Measurements from ENCODE around the gene P2RX7.
"Not testable (repeated sequence)": the region's sequence is repeated elsewhere in the genome, so short reads cannot be mapped to it uniquely, and the experiment has no call there.

The P2RX7 gene

DNA sequence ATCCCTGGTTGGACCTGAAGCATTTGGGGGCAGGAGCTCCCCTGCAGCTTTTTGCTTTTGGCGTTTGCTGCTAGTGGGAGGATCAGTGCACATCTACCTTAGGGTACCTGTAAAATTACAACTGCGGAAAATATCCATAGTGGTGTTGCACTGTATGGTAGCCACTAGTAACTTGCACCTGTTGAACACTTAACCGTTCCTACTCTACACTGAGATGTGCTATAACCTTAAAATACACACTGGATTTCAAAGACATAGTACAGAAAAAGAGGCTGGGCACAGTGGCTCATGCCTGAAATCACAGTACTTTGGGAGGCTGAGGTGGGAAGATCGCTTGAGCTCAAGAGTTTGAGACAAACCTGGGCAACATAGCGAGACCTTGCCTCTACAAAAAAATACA is 80.2 kb downstream of the P2RX7 start:
- DNase-seq = no peak

GRCh38 chr12:121214166-121214777 is 81.6 kb downstream of the P2RX7 start:
- peak; percentile 40 for DNase-seq

- peak; percentile 84 for DNase-seq
Observed at GRCh38 chr12:121214855-121215745, 82.4 kb downstream of the P2RX7 start.

GRCh38 chr12:121216102-121216501 is 83.4 kb downstream of the P2RX7 start:
- DNase-seq = no peak

DNA sequence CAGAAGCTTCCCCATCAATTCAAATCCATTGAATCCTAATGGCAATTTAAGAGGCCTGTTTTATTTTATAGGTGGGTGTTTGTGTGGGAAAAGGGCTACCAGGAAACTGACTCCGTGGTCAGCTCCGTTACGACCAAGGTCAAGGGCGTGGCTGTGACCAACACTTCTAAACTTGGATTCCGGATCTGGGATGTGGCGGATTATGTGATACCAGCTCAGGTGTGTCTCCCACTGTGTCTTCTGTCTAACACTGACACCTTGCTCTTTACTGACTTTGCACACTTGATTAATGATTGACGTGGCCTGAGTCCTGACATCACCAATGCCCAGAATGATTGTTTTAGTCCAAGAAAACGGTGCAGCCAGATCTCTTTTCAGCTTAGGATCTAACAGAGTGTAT is 84.4 kb downstream of the P2RX7 start:
- DNase-seq = no peak

GRCh38 chr12:121217761-121218160 is 85.1 kb downstream of the P2RX7 start:
- no peak for DNase-seq

DNA sequence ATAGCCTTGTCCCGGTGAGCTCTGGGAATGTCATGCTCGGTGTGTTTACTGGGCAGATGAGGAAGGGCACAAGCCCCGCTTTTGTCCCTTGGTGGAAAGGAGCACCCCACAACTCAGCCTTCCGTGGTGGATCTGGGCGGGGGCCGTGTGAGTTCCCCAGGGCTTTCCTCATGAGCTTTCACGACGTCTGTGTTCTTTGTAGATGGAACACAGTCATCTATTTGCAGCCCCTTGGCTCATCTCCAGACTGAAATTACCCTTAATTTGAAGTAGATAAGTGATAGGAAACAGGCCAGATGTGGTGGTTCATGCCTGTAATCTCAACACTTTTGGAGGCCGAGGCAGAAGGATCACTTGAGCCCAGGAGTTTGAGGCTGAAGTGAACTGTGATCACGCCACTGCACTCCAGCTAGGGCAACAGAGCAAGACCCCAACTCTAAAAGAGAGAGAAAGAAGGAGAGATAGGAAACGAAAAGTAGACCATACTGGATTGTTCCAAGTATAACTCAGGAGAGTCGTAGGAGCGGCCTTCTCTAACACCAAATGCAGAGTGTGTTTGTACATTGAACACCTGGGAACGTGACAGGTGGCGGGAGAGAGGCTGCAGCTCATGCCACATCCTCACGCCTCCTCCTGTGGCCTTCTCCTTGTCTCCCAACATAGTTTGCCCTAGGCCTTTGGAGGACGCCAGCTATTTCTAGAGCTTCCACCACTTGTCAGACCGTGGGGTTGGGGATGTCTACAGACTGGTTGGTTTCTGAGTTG is 86.1 kb downstream of the P2RX7 start:
- no peak for DNase-seq

- no peak for DNase-seq
Observed at GRCh38 chr12:121219353-121219986, 86.8 kb downstream of the P2RX7 start.

DNA sequence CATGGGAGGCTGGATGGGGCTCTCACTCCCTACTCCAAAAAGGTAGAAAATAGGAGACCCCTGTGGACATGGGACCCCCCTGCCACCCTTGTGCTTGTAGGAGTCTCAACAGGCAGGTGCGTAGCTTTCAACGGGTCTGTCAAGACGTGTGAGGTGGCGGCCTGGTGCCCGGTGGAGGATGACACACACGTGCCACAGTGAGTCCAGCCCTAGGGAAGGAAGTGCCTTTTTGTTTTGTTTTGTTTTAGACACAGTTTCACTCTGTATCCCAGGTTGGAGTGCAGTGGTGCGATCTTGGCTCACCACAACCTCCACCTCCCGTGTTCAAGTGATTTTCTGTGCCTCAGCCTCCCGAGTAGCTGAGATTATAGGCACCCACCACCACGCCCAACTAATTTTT is 90.2 kb downstream of the P2RX7 start:
- no peak for DNase-seq

DNA sequence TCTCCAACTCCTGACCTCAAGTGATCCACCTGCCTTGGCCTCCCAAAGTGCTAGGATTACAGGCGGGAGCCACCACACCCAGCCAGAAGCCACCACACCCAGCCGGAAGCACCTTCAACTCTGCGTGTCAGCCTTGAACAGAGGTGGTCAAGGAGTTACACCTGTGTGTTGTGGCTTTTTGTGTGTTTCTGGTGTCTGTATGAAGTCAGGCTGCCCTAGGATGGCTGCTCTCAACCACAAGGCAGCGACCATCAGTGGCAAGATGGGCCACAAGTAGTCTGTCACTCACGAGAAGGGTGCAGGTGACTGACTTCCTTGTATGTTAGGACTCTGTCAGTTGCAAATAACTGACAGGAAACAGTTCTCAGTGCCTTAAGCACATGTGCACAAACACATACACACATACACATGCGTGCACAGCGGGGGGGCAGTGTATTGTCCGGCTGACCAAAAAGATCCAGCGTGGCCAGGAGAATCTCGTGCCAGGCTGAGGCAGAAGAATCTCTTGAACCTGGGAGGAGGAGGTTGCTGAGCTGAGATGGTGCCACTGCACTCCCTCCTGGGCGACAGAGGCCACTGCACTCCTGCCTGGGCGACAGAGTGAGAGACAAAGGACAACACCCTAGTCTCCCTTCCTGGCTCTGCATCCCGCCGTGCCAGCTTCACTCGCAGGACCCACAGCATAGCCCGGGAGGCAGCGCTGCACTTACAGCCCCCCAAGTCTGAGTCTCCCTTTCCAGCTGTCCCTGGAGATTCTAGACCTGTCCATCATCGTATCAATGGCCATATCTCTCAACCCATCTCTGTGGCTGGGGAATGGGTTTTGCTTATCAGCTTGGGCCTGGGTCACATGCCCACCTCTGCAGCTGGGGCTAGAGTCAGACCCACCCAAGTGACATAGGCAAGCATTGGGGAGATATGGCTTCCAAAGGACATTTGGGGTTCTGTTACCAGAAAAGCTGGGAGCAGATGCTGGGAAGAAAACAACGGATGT is 90.9 kb downstream of the P2RX7 start:
- DNase-seq = no peak

DNA sequence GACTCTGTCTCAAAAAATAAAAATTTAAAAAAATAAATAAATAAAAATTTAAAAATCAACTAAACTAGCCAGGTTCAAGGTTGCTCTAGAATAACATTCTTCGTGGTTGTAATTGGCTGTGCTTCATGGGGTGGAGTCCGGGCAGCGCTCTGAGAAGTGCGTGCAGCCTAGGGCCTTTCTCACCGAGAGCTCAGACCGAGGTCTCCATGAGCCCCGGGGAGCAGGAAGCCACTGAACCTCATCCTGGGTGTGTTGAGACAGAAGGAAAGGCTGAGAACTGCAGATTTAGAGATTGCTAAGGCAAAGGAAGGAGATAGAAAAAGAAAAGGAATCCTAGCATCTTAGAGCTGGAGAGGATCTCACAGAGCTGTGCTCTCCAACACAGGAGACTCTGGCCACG is 91.9 kb downstream of the P2RX7 start:
- no peak for DNase-seq

DNA sequence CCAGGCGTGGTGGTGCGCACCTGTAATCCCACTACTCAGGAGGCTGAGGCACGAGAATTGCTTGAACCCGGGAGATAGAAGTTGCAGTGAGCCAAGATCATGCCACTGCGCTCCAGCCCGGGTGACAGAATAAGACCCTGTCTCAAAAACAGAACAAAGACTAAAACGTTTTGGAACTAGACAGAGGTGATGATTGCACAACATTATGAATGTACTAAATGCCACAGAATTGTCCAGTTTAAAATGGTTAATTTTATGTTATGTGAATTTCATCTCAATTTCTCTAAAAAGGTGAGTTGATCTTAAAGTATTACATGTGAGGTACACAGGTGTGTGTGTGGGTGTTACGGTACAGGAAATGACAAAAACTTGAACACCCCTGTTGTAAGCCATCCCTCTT is 93.7 kb downstream of the P2RX7 start:
- DNase-seq = no peak

- DNase-seq = not testable (repeated sequence)
Observed at GRCh38 chr12:121226871-121227270, 94.2 kb downstream of the P2RX7 start.

DNA sequence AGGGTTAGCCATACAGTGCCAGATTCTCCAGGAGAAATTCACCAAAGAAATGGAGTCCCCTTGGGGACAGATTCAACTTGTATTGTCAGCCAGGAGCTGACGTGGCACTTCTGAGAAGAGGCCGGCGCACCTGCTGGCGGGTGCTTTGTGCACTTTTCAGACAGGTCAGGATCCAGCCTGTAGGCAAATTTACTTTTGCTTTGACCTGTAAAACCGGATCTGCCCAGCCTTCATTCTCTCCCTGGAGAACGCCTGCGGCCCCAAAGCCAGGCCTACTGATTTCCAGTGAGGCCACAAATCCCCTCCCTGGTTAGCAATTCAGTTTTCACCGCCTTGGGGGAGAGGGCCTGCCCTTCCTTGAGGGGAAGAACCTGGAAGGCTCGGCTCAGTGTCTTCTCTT is 94.6 kb downstream of the P2RX7 start:
- no peak for DNase-seq

- DNase-seq = no peak
Observed at GRCh38 chr12:121228919-121229665, 96.4 kb downstream of the P2RX7 start.

- peak; percentile 67 for DNase-seq
Observed at GRCh38 chr12:121229826-121230537, 97.3 kb downstream of the P2RX7 start.

DNA sequence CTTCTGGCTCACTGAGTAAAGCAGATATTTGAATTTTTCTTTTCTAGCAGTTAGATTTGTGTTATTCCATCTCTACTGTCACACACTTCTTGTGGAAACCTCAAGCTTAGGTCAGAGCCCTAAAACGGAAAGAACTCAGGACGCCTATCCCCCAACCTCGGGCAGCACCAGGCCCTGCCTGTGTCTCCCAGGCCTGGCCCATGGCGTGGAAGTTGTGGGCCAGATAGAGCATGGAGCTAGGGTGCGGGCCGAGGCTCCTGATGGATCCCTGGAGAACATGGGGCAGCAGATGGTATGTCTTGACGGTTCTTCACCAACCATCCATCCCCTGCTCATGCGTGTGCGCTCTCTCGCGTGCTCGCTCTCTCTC is 97.8 kb downstream of the P2RX7 start:
- no peak for DNase-seq

GRCh38 chr12:121232163-121232562 is 99.5 kb downstream of the P2RX7 start:
- DNase-seq = no peak

DNA sequence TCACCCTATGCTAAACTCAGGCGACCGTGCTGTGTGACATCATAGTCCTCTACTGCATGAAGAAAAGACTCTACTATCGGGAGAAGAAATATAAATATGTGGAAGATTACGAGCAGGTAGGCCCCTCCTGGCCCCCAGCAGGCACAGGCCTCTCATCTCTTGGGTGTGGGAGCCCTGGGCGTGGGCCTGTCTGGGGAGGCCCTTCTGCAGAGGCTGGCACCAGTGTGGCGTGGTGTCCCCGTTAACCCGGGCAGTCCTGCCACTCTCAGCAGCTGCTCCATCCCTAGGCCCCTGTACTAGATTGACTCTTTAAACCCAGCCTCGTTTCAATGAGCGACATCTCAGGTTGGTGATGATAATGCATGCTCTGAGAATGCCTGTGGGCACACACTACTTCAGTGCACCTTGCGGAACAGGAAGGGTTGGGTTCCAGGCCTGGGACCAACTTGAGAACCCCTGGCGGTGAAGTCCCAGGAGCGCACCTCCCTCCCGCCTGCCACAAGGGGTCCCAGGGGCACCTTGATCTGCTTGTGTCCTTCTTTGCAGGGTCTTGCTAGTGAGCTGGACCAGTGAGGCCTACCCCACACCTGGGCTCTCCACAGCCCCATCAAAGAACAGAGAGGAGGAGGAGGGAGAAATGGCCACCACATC is 100.4 kb downstream of the P2RX7 start:
- no peak for DNase-seq

DNA sequence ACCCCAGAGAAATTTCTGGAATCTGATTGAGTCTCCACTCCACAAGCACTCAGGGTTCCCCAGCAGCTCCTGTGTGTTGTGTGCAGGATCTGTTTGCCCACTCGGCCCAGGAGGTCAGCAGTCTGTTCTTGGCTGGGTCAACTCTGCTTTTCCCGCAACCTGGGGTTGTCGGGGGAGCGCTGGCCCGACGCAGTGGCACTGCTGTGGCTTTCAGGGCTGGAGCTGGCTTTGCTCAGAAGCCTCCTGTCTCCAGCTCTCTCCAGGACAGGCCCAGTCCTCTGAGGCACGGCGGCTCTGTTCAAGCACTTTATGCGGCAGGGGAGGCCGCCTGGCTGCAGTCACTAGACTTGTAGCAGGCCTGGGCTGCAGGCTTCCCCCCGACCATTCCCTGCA is 100.9 kb downstream of the P2RX7 start:
- no peak for DNase-seq
